CD14-positive monocyte (primary cell): ENCODE data around the gene NADK. TPM values are rescaled to one million over a fixed set of nuclear protein-coding genes. Genes with fewer than 3 reads are reported as not detected.

Experiments
- DNase-seq, 3 donors: peaks; one replicate each; pipeline ENCODE4 v3.0.0-alpha.2; 2011 to 2022
- H2AFZ ChIP-seq: 2 replicates; pipeline ENCODE4 v1.6.0; 2012; ENCODE audit warnings: mild to moderate bottlenecking, low read depth, low read length, inconsistent platforms; ENCODE audit not compliant: insufficient read depth, poor library complexity, severe bottlenecking
- H3K27ac ChIP-seq, 2 donors: 1 replicate in 1 of 2; 2 replicates in 1 of 2; pipeline ENCODE4 v1.5.1; 2012 to 2013; ENCODE audit warnings: low read length in 2 of 2, control low read depth in 1 of 2, inconsistent platforms in 1 of 2, low read depth in 1 of 2, mild to moderate bottlenecking in 1 of 2
- H3K27me3 ChIP-seq, 2 donors: one replicate each; pipeline versions ENCODE4 v1.6.0 to v1.6.1; 2011 to 2013; ENCODE audit warnings: low read length in 2 of 2; ENCODE audit not compliant: control insufficient read depth in 2 of 2, insufficient read depth in 2 of 2
- H3K36me3 ChIP-seq, 2 donors: replicated peaks in 1 of 2; 1 replicate in 1 of 2; 2 replicates in 1 of 2; pipeline versions ENCODE4 v1.5.1 to v1.6.1; 2012 to 2013; ENCODE audit warnings: low read length in 2 of 2, control low read depth in 1 of 2, inconsistent platforms in 1 of 2, mild to moderate bottlenecking in 1 of 2; ENCODE audit not compliant: insufficient read depth in 2 of 2, control insufficient read depth in 1 of 2
- H3K4me1 ChIP-seq, 2 donors: 1 replicate in 1 of 2; 2 replicates in 1 of 2; pipeline versions ENCODE4 v1.5.1 to v1.6.1; 2012 to 2013; ENCODE audit warnings: low read length in 2 of 2, control low read depth in 1 of 2, inconsistent platforms in 1 of 2, mild to moderate bottlenecking in 1 of 2, moderate library complexity in 1 of 2; ENCODE audit not compliant: insufficient read depth in 2 of 2, control insufficient read depth in 1 of 2
- H3K4me2 ChIP-seq: replicated peaks from 2 replicates; pipeline ENCODE3; 2012; ENCODE audit warnings: low read length, moderate library complexity, mild to moderate bottlenecking; ENCODE audit not compliant: poor library complexity, severe bottlenecking; ENCODE audit errors: extremely low read depth
- H3K4me3 ChIP-seq, 3 experiments: fragments of 200-600 bp in 1 of 3; sonication (generic) in 1 of 3; replicated peaks in 1 of 3; 1 replicate in 2 of 3; 2 replicates in 1 of 3; pipeline ENCODE4 v1.5.1; 2011 to 2013; ENCODE audit warnings: low read length in 3 of 3, mild to moderate bottlenecking in 3 of 3, control low read depth in 2 of 3, low read depth in 2 of 3, inconsistent platforms in 1 of 3, moderate library complexity in 1 of 3
- H3K79me2 ChIP-seq: 2 replicates; pipeline ENCODE4 v1.6.0; 2012; ENCODE audit warnings: mild to moderate bottlenecking, control low read depth, inconsistent platforms, low read length, moderate library complexity; ENCODE audit not compliant: insufficient read depth
- H3K9ac ChIP-seq: 2 replicates; pipeline ENCODE4 v1.6.0; 2017; ENCODE audit warnings: low read length, mild to moderate bottlenecking; ENCODE audit not compliant: insufficient read depth, poor library complexity, severe bottlenecking
- H3K9me3 ChIP-seq, 2 donors: replicated peaks in 1 of 2; 1 replicate in 1 of 2; 2 replicates in 1 of 2; pipeline versions ENCODE4 v1.5.1 to v1.6.1; 2012 to 2013; ENCODE audit warnings: low read length in 2 of 2, control low read depth in 1 of 2; ENCODE audit not compliant: control insufficient read depth in 1 of 2, insufficient read depth in 1 of 2
- H4K20me1 ChIP-seq: 2 replicates; pipeline ENCODE4 v1.6.0; 2012; ENCODE audit warnings: mild to moderate bottlenecking, low read length, control low read depth, moderate library complexity; ENCODE audit not compliant: insufficient read depth
- H3K27ac Mint-ChIP-seq, 7 donors: one replicate each; pipeline ENCODE4 v1.8.0; 2020; ENCODE audit warnings: mild to moderate bottlenecking in 7 of 7, mixed read lengths in 7 of 7, moderate library complexity in 6 of 7, inconsistent platforms in 2 of 7
- H3K27me3 Mint-ChIP-seq, 3 donors: one replicate each; pipeline ENCODE4 v1.8.0; 2021 to 2022; ENCODE audit warnings: low read depth in 3 of 3, mild to moderate bottlenecking in 3 of 3, mixed read lengths in 3 of 3, moderate library complexity in 3 of 3, inconsistent platforms in 1 of 3
- H3K36me3 Mint-ChIP-seq, 2 donors: one replicate each; pipeline ENCODE4 v1.8.0; 2020; ENCODE audit warnings: mixed read lengths in 2 of 2, inconsistent platforms in 1 of 2, mild to moderate bottlenecking in 1 of 2
- H3K4me1 Mint-ChIP-seq: one replicate; pipeline ENCODE4 v1.8.0; 2020; ENCODE audit warnings: mild to moderate bottlenecking, mixed read lengths
- H3K4me3 Mint-ChIP-seq, 2 donors: one replicate each; pipeline ENCODE4 v1.8.0; 2020; ENCODE audit warnings: mild to moderate bottlenecking in 2 of 2, mixed read lengths in 2 of 2, moderate library complexity in 1 of 2
- H3K9me3 Mint-ChIP-seq, 7 donors: one replicate each; pipeline ENCODE4 v1.8.0; 2020 to 2022; ENCODE audit warnings: mixed read lengths in 7 of 7, mild to moderate bottlenecking in 6 of 7, moderate library complexity in 6 of 7, inconsistent platforms in 2 of 7
- CTCF ChIP-seq: fragments of 200-600 bp; IDR thresholded peaks from one replicate; pipeline ENCODE4 v1.8.0; 2022; ENCODE audit warnings: antibody characterized with exemption, mild to moderate bottlenecking
- WGBS: methylation state at CpG from one replicate; pipeline ENCODE4 v1.1.5; 2013; ENCODE audit warnings: missing lambda C conversion rate; ENCODE audit not compliant: insufficient coverage; 5-methylcytosine and 5-hydroxymethylcytosine counted together
- intact Hi-C, 2 donors: fragments of 100-400 bp; cut with micrococcal nuclease; formaldehyde crosslinking; loops; one replicate each; pipeline versions ENCODE4 v1.15.0 to v1.15.1; 2023
- polyA plus RNA-seq, 3 donors: library from polyadenylated mRNA; depleted of rRNA in 1 of 3; unstranded in 2 of 3; stranded (reverse) in 1 of 3; fragments of 300-500 nt in 2 of 3; fragments of >200 nt in 1 of 3; fragmentation: Illumina TruSeq in 2 of 3; gene quantifications; 1 replicate in 2 of 3; 2 replicates in 1 of 3; pipeline ENCODE4 v1.2.3, GENCODE V29; 2012 to 2021

NADK gene
- polyA plus RNA-seq, 3 donors = 175 to 425 (median 235) TPM

- H3K36me3 Mint-ChIP-seq = peaks cover 80 to 98% of the 10 kb centered on the region in 2 donors
- H3K4me2 ChIP-seq = no peak overlapping the region
- peaks cover 88% of the 10 kb centered on the region for H3K79me2 ChIP-seq
- DNase-seq = no peak
- 68% methylated on average over 33 of the region's 34 CpGs for WGBS
- H3K27me3 ChIP-seq = no peaks in the 10 kb centered on the region
- peaks cover 100% of the 10 kb centered on the region for H4K20me1 ChIP-seq
- H3K4me1 ChIP-seq = peaks cover 4 to 10% of the 10 kb centered on the region in 2 donors
- peaks cover 96 to 100% of the 10 kb centered on the region in 2 donors for H3K36me3 ChIP-seq
- peaks cover 13% of the 10 kb centered on the region for H3K4me1 Mint-ChIP-seq
- no peak overlapping the region for H3K9ac ChIP-seq
- H3K27ac ChIP-seq = peak overlapping the region in 1 of 2 donors; percentile 59
- H3K9me3 Mint-ChIP-seq = no peaks in the 10 kb centered on the region
- peaks cover 0 to 3% (median 0%) of the 10 kb centered on the region in 3 donors for H3K27me3 Mint-ChIP-seq
- no peak for TF ChIP-seq CTCF
- H3K9me3 ChIP-seq = no peaks in the 10 kb centered on the region
- intact Hi-C loops = no loop called here
- H2AFZ ChIP-seq = no peak overlapping the region
- H3K27ac Mint-ChIP-seq = peak overlapping the region in 6 of 7 donors; percentile 42 to 86 (median 68)
- no peak overlapping the region for H3K4me3 ChIP-seq
- no peak overlapping the region for H3K4me3 Mint-ChIP-seq
Observed at GRCh38 chr1:1758692-1759455, 19.4 kb downstream of the NADK start.

- Histone ChIP-seq H4K20me1 (peaks cover 100% of the 10 kb centered on the region), H3K4me1 (peaks cover 0 to 5% of the 10 kb centered on the region in 2 donors), H2AFZ (no peak overlapping the region), H3K79me2 (peaks cover 83% of the 10 kb centered on the region), H3K9ac (no peak overlapping the region), H3K9me3 (no peaks in the 10 kb centered on the region), H3K4me2 (no peak overlapping the region), H3K36me3 (peaks cover 98 to 100% of the 10 kb centered on the region in 2 donors), H3K4me3 (no peak overlapping the region), H3K27me3 (no peaks in the 10 kb centered on the region), H3K27ac (peak overlapping the region in 1 of 2 donors; percentile 59)
- H3K4me3 Mint-ChIP-seq = no peak overlapping the region
- no peak for TF ChIP-seq CTCF
- peaks cover 10% of the 10 kb centered on the region for H3K4me1 Mint-ChIP-seq
- peak overlapping the region in 4 of 7 donors; percentile 25 to 67 (median 50) for H3K27ac Mint-ChIP-seq
- WGBS = 90% methylated on average over 19 of the region's 27 CpGs
- no peak for DNase-seq
- peaks cover 0 to 3% (median 0%) of the 10 kb centered on the region in 3 donors for H3K27me3 Mint-ChIP-seq
- intact Hi-C loops = no loop called here
- no peaks in the 10 kb centered on the region for H3K9me3 Mint-ChIP-seq
- H3K36me3 Mint-ChIP-seq = peaks cover 82 to 97% of the 10 kb centered on the region in 2 donors
Observed at GRCh38 chr1:1758059-1758621, 20.1 kb downstream of the NADK start.
